ENCODE data around the gene GOLGA6L9.
"Not testable (repeated sequence)": the region's sequence is repeated elsewhere in the genome, so short reads cannot be mapped to it uniquely, and the experiment has no call there.

GRCh38 chr15:82427117-82427516 lies 2.5 kb upstream of the GOLGA6L9 start:
- not testable (repeated sequence) for TF ChIP-seq CTCF (IDR thresholded peaks at IDR 0.05; ENCODE audit: insufficient read depth, low read length); POLR2AphosphoS5 (IDR thresholded peaks at IDR 0.05; ENCODE audit: low read depth); GABPA (IDR thresholded peaks at IDR 0.05; ENCODE audit: low read depth)
- TF ChIP-seq, protein P1, sequence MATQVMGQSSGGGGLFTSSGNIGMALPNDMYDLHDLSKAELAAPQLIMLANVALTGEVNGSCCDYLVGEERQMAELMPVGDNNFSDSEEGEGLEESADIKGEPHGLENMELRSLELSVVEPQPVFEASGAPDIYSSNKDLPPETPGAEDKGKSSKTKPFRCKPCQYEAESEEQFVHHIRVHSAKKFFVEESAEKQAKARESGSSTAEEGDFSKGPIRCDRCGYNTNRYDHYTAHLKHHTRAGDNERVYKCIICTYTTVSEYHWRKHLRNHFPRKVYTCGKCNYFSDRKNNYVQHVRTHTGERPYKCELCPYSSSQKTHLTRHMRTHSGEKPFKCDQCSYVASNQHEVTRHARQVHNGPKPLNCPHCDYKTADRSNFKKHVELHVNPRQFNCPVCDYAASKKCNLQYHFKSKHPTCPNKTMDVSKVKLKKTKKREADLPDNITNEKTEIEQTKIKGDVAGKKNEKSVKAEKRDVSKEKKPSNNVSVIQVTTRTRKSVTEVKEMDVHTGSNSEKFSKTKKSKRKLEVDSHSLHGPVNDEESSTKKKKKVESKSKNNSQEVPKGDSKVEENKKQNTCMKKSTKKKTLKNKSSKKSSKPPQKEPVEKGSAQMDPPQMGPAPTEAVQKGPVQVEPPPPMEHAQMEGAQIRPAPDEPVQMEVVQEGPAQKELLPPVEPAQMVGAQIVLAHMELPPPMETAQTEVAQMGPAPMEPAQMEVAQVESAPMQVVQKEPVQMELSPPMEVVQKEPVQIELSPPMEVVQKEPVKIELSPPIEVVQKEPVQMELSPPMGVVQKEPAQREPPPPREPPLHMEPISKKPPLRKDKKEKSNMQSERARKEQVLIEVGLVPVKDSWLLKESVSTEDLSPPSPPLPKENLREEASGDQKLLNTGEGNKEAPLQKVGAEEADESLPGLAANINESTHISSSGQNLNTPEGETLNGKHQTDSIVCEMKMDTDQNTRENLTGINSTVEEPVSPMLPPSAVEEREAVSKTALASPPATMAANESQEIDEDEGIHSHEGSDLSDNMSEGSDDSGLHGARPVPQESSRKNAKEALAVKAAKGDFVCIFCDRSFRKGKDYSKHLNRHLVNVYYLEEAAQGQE (IDR thresholded peaks at IDR 0.05; ENCODE audit: insufficient replicate concordance, low read depth): not testable (repeated sequence)
